ENCODE measurements around the gene CCZ1.
A peak's percentile ranks its signal among the peaks of the same experiment; 100 is the strongest.
"Not testable (repeated sequence)": the region's sequence is repeated elsewhere in the genome, so short reads cannot be mapped to it uniquely, and the experiment has no call there.

CCZ1 gene

GRCh38 chr7:5898480-5899224, at the start of gene CCZ1:
Gene CCZ1, plus strand, starts transcription at chr7:5898733. Its CDS starts 67 bp downstream, at chr7:5898800.
- H3K36me3 ChIP-seq (ENCODE audit: control insufficient read depth, low read length); H3K27me3 ChIP-seq (ENCODE audit: control insufficient read depth, low read length); H3F3A ChIP-seq (ENCODE audit: control insufficient read depth, insufficient read depth); H3K79me2 ChIP-seq (ENCODE audit: control insufficient read depth, low read length); H3K9me2 ChIP-seq (replicated peaks; ENCODE audit: control insufficient read depth, low read length); H3K9me3 ChIP-seq (ENCODE audit: control insufficient read depth, insufficient read depth, low read length); H4K20me1 ChIP-seq (ENCODE audit: control insufficient read depth, insufficient read depth, low read depth, low read length): not testable (repeated sequence)
- Histone ChIP-seq H3K4me1 (ENCODE audit: control insufficient read depth, low read length) (peaks cover 12% of the 10 kb centered on the region), H3K4me3 (ENCODE audit: low read length) (peak within 1 kb of the TSS; percentile 70), H3K4me2 (ENCODE audit: low read length) (peak within 1 kb of the TSS; percentile 59), H3K27ac (ENCODE audit: low read depth, low read length) (peak within 1 kb of the TSS; percentile 37; the same call in 1 of the 2 replicates)
- TF ChIP-seq CTCF (IDR thresholded peaks at IDR 0.05; ENCODE audit: low read depth, low read length, poor library complexity, severe bottlenecking), result peak; percentile 31

- no peaks in the 10 kb centered on the region for H3K4me1 ChIP-seq (ENCODE audit: control insufficient read depth, low read length)
- no peaks in the 10 kb centered on the region for H3K9me3 ChIP-seq (ENCODE audit: control insufficient read depth, insufficient read depth, low read length)
- H3K27ac ChIP-seq (ENCODE audit: low read depth, low read length), result no peak overlapping the region
- no peak overlapping the region for H3K4me2 ChIP-seq (ENCODE audit: low read length)
- H3K79me2 ChIP-seq (ENCODE audit: control insufficient read depth, low read length), result no peaks in the 10 kb centered on the region
- no peaks in the 10 kb centered on the region for H3K9me2 ChIP-seq (replicated peaks; ENCODE audit: control insufficient read depth, low read length)
- no peaks in the 10 kb centered on the region for H4K20me1 ChIP-seq (ENCODE audit: control insufficient read depth, insufficient read depth, low read depth, low read length)
- no peaks in the 10 kb centered on the region for H3F3A ChIP-seq (ENCODE audit: control insufficient read depth, insufficient read depth)
- no peaks in the 10 kb centered on the region for H3K36me3 ChIP-seq (ENCODE audit: control insufficient read depth, low read length)
- no peak overlapping the region for H3K4me3 ChIP-seq (ENCODE audit: low read length)
- no peaks in the 10 kb centered on the region; the same call in 1 of the 2 replicates for H3K27me3 ChIP-seq (ENCODE audit: control insufficient read depth, low read length)
- no peak for TF ChIP-seq CTCF (IDR thresholded peaks at IDR 0.05; ENCODE audit: low read depth, low read length, poor library complexity, severe bottlenecking)
- TF ChIP-seq EZH2phosphoT487 (IDR thresholded peaks at IDR 0.05; ENCODE audit: borderline replicate concordance, low read length), result no peak
Observed at GRCh38 chr7:5850944-5851343, 47.6 kb upstream of the CCZ1 start.

- Histone ChIP-seq H3K9me3 (ENCODE audit: control insufficient read depth, insufficient read depth, low read length) (no peaks in the 10 kb centered on the region), H3K79me2 (ENCODE audit: control insufficient read depth, low read length) (no peaks in the 10 kb centered on the region), H3K36me3 (ENCODE audit: control insufficient read depth, low read length) (no peaks in the 10 kb centered on the region), H3K4me2 (ENCODE audit: low read length) (no peak overlapping the region), H4K20me1 (ENCODE audit: control insufficient read depth, insufficient read depth, low read depth, low read length) (no peaks in the 10 kb centered on the region), H3K9me2 (replicated peaks; ENCODE audit: control insufficient read depth, low read length) (no peaks in the 10 kb centered on the region), H3F3A (ENCODE audit: control insufficient read depth, insufficient read depth) (no peaks in the 10 kb centered on the region), H3K27ac (ENCODE audit: low read depth, low read length) (no peak overlapping the region), H3K27me3 (ENCODE audit: control insufficient read depth, low read length) (no peaks in the 10 kb centered on the region; the same call in 1 of the 2 replicates), H3K4me1 (ENCODE audit: control insufficient read depth, low read length) (no peaks in the 10 kb centered on the region), H3K4me3 (ENCODE audit: low read length) (no peak overlapping the region)
- no peak for TF ChIP-seq CTCF (IDR thresholded peaks at IDR 0.05; ENCODE audit: low read depth, low read length, poor library complexity, severe bottlenecking)
- TF ChIP-seq EZH2phosphoT487 (IDR thresholded peaks at IDR 0.05; ENCODE audit: borderline replicate concordance, low read length), result no peak
Observed at GRCh38 chr7:5854738-5855137, 43.8 kb upstream of the CCZ1 start.

GRCh38 chr7:5857041-5857575, 41.4 kb upstream of the CCZ1 start:
- not testable (repeated sequence) for H3K9me3 ChIP-seq (ENCODE audit: control insufficient read depth, insufficient read depth, low read length); H3K4me2 ChIP-seq (ENCODE audit: low read length); H3K79me2 ChIP-seq (ENCODE audit: control insufficient read depth, low read length); H4K20me1 ChIP-seq (ENCODE audit: control insufficient read depth, insufficient read depth, low read depth, low read length); H3K27me3 ChIP-seq (ENCODE audit: control insufficient read depth, low read length); H3F3A ChIP-seq (ENCODE audit: control insufficient read depth, insufficient read depth); H3K4me3 ChIP-seq (ENCODE audit: low read length); H3K4me1 ChIP-seq (ENCODE audit: control insufficient read depth, low read length); H3K36me3 ChIP-seq (ENCODE audit: control insufficient read depth, low read length); H3K27ac ChIP-seq (ENCODE audit: low read depth, low read length); H3K9me2 ChIP-seq (replicated peaks; ENCODE audit: control insufficient read depth, low read length)

GRCh38 chr7:5858494-5858893, 40.0 kb upstream of the CCZ1 start:
- not testable (repeated sequence) for H3K9me2 ChIP-seq (replicated peaks; ENCODE audit: control insufficient read depth, low read length); H3K4me2 ChIP-seq (ENCODE audit: low read length); H3K36me3 ChIP-seq (ENCODE audit: control insufficient read depth, low read length); H4K20me1 ChIP-seq (ENCODE audit: control insufficient read depth, insufficient read depth, low read depth, low read length); H3K27ac ChIP-seq (ENCODE audit: low read depth, low read length); H3K27me3 ChIP-seq (ENCODE audit: control insufficient read depth, low read length); H3K4me1 ChIP-seq (ENCODE audit: control insufficient read depth, low read length); H3K9me3 ChIP-seq (ENCODE audit: control insufficient read depth, insufficient read depth, low read length); H3K79me2 ChIP-seq (ENCODE audit: control insufficient read depth, low read length); H3K4me3 ChIP-seq (ENCODE audit: low read length); H3F3A ChIP-seq (ENCODE audit: control insufficient read depth, insufficient read depth)

GRCh38 chr7:5861281-5861680, 37.3 kb upstream of the CCZ1 start:
- not testable (repeated sequence) for H3K9me2 ChIP-seq (replicated peaks; ENCODE audit: control insufficient read depth, low read length); H3K36me3 ChIP-seq (ENCODE audit: control insufficient read depth, low read length); H3K4me2 ChIP-seq (ENCODE audit: low read length); H3K27ac ChIP-seq (ENCODE audit: low read depth, low read length); H3F3A ChIP-seq (ENCODE audit: control insufficient read depth, insufficient read depth); H3K27me3 ChIP-seq (ENCODE audit: control insufficient read depth, low read length); H3K9me3 ChIP-seq (ENCODE audit: control insufficient read depth, insufficient read depth, low read length); H4K20me1 ChIP-seq (ENCODE audit: control insufficient read depth, insufficient read depth, low read depth, low read length); H3K4me1 ChIP-seq (ENCODE audit: control insufficient read depth, low read length); H3K79me2 ChIP-seq (ENCODE audit: control insufficient read depth, low read length); H3K4me3 ChIP-seq (ENCODE audit: low read length)
